GM18505 (cell line): Measurements from ENCODE around the gene PITPNM3.

Source experiments
- ATAC-seq: cut with Tn5 transposase; IDR thresholded peaks from one replicate; pipeline ENCODE4 v1.9.1; 2021; ENCODE audit not compliant: unreplicated experiment
- POLR2A ChIP-seq: IDR thresholded peaks from 4 replicates; pipeline ENCODE4 v1.6.1; 2011; ENCODE audit warnings: borderline replicate concordance; ENCODE audit not compliant: insufficient read depth, insufficient read length; ENCODE audit errors: extremely low read depth

The PITPNM3 gene

DNA sequence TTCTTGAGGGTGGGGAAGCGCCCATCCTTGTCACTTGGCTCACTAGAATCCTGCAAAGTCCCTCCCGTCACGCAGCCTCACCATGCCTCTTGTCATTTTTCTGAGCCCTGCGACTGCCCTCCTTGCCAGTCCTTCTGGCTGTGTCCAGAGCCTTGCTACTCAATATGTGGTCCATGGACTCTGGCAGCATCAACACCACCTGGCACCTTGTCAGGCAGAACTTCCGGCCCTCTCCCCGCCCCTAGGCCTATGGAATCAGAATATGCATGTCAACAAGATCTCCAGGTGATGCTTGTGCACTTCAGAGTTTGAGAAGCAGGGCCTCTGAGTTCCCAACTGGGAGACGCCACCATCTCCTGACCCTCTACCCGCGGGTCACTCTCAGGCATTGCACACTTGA lies 100.0 kb downstream of the PITPNM3 start:
- ATAC-seq = no peak

DNA sequence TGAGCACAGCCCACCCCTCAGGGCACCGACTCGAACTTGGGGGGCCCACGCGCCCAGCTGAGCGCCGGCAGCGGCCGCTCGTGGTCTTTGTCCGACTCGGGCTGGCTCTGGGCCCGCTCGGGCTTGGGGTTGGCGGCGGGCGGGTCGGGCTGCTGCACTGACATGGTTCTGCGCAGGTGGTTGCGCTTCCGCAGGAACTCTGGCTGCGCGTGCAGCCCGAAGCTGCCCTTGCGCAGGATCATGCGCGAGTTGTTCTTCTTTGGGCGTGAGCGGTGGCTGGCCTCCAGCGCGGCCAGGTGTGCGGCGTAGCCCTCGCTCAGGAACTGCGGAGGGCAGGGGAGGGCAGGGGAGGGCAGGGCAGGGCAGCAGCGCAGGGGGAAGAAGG lies 101.0 kb downstream of the PITPNM3 start:
- no peak for TF ChIP-seq POLR2A
- no peak for ATAC-seq

More for the DNA sequence above, 100.0 kb downstream of the PITPNM3 start:
- no peak for TF ChIP-seq POLR2A

GRCh38 chr17:6454495-6455320 lies 101.6 kb downstream of the PITPNM3 start:
- no peak for ATAC-seq
- no peak for TF ChIP-seq POLR2A

DNA sequence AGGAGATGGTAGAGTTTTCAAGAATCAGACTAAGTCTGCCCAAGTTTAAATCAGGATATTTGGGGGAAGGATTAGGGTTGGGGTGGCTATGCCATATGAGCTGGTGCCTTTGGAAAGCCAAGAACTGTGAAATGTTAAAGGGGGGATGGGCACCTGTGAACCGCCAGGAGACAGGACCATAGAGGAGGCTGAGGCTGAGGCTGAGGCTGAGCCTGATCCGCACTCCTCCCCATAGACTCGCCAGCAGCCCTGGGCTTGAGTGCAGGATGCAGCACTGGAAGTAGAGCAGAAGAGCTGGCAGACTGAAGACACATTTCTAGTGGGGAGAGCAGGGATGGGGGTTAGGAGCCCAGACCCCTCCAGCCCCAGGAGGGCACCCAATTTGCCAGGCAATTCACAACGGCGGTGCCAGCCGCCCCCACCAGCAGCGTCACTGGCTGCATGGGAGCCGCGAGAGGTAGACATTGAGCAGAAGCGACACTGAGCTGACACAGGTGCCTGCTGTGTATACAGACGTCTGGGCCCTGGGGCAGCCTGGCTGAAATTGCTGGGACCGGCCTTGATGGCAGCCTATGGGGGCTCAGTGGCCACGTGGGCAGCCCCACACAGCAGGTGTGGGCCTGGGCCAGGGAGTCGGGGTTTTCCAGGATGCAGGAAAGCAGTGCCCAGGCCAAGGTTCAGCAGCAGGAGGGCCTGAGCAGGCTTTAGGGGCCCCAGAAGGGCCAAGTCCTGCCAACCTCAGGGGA lies 102.9 kb downstream of the PITPNM3 start:
- ATAC-seq = no peak
- TF ChIP-seq POLR2A = no peak

- TF ChIP-seq POLR2A = no peak
- ATAC-seq = no peak
Measured at GRCh38 chr17:6452471-6453266, 103.7 kb downstream of the PITPNM3 start.

DNA sequence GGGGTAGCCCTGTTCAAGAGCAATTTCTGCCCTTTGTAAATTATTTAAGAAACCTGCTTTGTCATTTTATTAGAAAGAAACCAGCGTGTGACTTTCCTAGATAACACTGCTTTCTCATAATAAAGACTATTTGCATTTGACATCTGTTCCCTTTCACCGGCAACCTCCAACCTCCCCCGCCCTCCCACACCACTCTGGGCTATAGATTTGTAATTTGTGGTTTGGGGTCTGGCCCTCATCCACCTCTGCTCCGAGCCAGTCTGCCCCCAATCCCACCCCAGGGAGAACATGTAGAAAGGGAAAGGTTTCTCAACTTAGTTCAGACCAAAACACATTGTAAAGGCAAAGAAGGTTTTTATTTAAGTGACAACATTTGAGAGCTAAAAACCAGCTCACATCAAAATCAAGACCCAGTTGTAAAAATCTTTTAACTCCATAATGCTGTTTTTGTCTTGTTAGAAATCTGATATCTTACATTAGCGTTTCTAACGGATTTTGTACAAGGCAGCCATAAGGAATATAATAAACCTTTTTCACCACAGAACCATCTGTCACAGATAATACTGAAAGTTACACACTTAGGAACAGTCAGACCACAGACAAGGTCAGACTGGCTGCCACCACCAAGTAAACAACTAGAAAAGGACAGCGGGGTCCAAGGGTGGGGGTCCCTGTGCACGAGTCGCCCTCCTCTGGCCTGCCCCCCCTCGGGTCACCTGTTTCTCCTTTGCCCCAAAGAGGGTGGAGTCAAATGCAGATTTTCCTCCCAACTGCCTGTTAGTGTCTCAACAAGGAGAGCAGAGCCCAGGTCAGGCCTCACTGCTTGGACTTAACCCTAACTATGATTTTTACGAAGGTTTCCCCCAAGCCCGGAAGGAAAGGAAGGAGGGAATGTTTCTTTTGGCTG lies 105.2 kb downstream of the PITPNM3 start:
- no peak for ATAC-seq
- no peak for TF ChIP-seq POLR2A

DNA sequence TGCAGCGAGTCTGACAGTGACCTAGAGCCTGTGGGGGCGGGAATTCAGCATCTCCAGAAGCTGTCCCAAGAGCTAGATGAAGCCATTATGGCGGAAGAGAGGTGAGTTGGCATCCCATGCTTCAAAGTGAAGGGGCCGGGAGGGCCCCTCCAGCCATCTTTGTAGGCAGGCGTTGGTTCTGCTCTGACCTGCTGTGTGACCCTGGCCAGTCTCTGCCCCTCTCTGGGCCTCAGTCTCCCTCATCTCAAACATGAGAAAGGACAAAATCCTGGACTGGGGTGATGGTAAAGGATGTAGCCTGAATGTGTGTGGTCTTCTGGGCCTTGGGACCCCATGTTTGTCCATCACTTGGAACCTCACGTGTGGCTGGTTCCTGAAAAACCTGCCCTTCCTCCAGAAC lies 107.0 kb downstream of the PITPNM3 start:
- no peak for TF ChIP-seq POLR2A
- no peak for ATAC-seq

GRCh38 chr17:6448473-6448872 lies 107.9 kb downstream of the PITPNM3 start:
- TF ChIP-seq POLR2A = no peak
- ATAC-seq = no peak

GRCh38 chr17:6446516-6447100 lies 109.7 kb downstream of the PITPNM3 start:
- ATAC-seq = no peak
- no peak for TF ChIP-seq POLR2A

GRCh38 chr17:6444571-6445335 lies 111.6 kb downstream of the PITPNM3 start:
- ATAC-seq = no peak
- no peak for TF ChIP-seq POLR2A

- peak; percentile 88 for ATAC-seq
- TF ChIP-seq POLR2A = peak; percentile 77
Measured at GRCh38 chr17:6443692-6444570, 112.4 kb downstream of the PITPNM3 start, which contains the start of gene PIMREG. Gene PIMREG, plus strand, starts transcription at chr17:6444455. Its CDS starts 656 bp downstream, at chr17:6445111.

DNA sequence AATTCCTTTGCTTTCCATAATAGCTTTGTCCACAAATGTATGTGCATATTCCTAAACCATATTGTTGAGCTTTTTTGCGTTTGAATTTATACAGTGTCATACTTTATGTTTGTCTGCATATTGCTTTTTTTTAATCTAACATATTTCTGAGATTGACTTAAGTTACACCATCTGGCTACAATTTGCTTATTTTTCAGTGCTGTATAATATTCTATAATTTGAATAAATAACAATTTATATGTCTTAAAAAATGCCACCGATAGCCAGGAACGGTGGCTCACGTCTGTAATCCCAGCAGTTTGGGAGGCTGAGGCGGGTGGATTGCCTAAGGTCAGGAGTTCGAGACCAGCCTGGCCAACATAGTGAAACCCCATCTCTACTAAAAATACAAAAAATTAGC lies 113.6 kb downstream of the PITPNM3 start:
- ATAC-seq = no peak
- no peak for TF ChIP-seq POLR2A
